HG02678 (cell line): ENCODE measurements around the gene CDH13.

Experiments used
- ATAC-seq: cut with Tn5 transposase; IDR thresholded peaks from one replicate; pipeline ENCODE4 v1.9.1; 2021; ENCODE audit warnings: mild to moderate bottlenecking, moderate library complexity; ENCODE audit not compliant: unreplicated experiment

CDH13 gene

DNA sequence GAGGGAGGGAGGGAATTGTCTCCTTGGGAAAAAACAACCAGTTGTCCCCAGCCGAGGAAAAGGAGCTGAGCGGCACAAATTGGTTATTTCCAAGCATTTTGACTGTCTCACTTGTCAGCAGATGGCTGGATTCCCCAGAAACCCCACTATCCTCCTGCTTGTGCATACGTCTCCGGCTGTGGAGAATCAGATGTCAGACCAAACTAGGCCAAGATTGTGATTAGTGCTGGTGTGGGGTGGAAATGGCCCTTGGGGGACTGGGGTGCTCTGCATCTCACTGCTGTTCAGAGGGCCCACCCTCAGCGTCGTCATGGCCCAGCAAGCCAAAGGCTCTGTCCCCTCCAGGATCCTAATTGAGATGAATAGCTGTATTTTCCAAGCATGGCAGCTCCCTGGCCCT is 1049.3 kb downstream of the CDH13 start:
- no peak for ATAC-seq

DNA sequence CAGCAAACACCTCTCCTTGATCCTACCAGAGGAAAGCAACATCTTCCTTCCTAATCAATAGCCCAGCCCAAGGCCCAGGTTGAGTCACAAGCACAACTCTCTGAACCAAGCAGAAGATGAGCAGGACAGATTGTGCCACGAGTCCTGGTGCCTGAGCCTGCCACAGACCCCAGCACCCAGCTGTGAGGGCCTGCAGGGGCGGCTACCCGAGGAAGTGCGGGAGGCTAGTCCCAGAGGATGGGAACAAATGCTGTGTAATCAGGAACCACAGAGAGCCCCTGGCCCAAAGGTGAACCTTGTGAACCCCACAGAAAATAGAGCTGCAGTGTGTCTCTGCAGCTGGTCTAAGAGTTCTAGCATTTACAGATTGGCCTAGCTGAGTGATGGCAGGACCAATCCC is 1054.2 kb downstream of the CDH13 start:
- no peak for ATAC-seq

DNA sequence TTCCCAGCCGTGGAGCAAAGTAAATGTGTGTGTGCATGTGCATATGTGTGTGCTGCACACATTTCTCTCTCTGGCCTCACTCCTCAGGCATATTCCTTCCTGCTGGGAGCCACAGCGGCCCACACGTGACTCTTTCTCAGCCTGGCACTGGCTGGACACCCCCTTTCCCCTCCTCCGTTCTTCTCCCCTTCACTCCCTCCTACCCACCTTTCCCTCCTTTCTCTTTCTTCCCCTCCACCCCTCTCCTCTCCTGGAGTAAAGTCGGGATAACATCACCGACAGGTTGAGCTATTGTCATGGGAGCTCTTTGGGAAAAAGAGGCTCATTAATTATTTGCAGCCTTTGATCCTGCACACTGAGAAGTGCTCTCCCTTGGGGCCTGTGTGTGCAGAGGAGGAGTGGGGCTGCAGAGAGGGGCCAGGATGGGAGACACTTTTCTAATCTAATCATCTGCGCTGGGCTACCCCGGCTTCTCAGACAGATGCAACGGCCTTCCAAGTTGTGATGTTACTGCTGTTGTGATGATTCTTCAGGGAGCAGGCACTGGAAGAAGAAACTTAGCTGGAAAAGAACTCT is 1054.7 kb downstream of the CDH13 start:
- no peak for ATAC-seq

DNA sequence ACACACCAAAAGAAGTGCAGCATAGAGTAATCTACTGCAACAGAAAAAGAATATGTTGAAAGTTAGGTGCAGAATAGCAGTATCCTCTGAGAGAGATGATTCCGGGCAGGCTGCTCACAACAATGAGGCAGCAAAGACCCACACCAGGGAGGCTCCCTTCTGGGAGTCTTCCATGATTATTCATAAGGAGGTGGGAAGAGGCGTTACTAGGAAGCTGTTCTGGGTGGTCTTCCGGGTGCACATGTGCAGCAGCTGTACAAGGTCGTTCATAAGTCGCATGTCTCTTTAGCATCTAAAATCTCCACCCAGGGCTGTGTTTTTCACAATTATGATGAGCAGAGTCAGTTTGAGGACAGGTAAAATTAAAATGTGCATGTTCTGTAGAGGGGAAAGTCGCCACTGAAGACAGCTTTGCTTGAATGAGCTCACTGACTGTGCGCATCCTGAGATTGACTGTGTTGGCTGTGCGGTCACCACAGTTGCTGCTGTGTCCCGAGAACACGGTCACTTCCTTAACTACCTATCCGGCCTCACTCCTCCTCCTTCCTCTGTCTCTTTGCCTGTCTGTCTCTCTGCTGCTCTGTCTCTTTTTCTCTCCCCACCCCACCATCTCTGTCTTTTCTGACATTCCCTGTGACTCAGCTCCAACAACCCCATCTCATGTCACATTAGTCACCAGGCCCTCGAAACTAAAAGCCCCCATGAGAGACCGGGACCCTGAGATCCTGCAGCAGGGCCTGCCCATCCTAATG is 1055.5 kb downstream of the CDH13 start:
- ATAC-seq, result no peak

DNA sequence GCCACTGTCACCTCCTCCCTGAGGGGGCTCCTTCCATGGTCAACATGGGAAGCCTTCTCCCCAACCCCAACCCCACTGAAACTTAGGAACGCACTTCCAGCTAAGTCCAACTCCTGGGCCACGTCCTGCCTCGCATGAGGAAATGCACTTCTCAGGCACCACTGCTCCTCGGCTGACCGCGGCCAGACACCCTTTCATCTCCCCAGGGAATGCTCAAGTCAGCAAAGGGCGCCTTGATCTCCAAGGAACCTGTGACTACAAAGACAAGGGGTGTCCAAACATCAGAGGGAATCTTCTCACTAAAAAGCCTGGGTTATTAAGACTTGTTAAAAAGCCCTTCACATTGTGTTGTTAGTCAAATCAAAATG is 1056.1 kb downstream of the CDH13 start:
- no peak for ATAC-seq

DNA sequence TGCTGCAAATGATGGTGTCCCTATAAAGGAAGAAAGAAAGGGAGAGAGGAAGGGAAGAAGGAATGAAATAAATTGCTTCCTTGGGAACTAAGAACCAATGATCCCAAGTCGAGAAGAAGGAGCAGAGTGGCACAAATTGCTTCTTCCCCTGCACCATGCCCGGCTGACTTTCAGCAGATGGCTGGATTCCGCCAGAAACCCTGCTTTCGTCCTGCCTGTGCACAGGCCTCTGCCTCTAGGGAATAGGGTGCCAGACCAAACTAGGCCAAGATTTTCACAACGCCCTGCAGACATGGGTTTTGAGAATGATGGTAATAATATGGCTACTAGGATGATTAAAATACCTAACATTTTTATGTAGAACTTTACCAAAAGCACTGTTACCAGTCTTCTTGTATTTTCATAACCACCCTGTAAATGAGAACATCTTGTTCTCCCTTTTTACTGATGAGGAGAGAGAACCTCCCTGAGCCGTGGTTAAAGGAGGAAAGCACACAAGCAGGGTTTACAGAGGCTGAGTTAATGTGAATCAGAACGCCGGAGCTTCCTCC is 1058.9 kb downstream of the CDH13 start:
- ATAC-seq, result no peak

DNA sequence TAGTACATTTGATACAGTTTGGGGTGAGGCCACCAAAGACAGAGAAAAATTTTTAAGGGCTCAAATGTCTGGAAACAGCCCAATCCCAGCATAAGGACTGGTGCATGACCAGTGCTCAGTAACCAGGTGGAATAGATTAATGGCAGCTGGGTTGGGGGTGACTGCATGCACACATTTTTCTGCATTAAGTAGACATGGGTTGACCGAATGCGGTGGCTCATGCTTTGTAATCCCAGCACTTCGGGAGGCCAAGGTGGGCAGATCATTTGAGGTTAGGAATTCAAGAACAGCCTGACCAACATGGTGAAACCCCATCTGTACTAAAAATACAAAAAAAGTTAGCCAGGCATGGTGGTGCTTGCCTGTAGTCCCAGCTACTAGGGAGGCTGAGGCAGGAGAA is 1060.0 kb downstream of the CDH13 start:
- ATAC-seq, result no peak

DNA sequence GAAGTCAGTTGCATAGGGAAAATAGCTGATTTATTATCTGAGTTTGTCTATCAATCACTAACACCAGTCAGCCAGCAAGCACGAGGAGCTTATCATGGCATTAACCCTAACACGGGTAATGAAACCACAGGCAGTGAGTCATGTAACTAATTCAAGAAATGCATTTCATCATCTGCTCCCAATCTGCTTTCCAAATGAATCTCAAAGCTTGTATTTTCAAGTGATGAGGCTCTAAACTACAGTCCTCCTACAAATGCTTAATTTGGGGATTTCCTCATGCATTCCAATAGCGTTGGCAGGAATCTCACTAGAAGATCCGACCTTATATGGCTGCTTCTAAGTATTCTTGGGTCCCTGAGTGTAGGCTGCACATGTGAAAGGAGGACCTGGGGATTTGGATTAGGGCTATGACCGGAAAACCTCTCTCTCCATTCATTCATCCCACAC is 1062.6 kb downstream of the CDH13 start:
- ATAC-seq, result no peak

DNA sequence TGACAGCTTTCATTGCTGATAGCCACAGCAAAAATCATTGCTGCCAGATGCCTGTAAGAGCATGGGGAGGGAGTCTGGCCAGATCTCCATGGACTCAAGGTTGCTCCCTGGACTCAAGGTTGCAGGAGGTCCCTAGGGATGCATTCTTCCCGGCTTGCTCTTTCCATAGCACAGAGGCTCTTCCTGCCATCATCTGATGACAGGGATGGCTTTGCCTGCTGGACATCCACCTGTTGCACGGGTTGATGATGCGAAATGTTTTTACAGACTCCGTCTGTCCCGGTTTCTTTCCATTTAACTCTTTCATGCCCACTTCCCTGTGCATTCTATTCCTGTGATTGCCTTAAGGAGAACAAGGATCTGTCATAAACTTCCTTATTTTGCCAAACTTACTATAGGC is 1065.5 kb downstream of the CDH13 start:
- no peak for ATAC-seq

DNA sequence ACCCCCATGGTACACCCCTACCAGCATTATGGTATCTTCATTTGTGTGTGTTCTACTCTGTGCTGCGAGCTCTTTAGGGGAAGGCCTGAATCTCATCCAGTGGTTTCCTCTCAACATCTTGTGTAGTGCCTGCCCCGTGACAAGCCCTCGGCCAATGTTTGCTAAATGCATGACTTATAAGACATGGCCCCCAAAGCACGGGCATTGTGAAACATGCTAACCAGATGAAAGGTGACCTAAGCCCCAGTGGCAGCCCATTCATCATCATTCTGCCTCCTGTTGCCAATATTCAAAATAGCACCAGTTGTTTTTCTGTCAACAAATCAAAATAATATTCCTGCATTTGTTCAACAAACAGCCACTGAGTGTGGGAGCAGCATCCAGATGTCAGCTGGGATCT is 1072.2 kb downstream of the CDH13 start:
- no peak for ATAC-seq

DNA sequence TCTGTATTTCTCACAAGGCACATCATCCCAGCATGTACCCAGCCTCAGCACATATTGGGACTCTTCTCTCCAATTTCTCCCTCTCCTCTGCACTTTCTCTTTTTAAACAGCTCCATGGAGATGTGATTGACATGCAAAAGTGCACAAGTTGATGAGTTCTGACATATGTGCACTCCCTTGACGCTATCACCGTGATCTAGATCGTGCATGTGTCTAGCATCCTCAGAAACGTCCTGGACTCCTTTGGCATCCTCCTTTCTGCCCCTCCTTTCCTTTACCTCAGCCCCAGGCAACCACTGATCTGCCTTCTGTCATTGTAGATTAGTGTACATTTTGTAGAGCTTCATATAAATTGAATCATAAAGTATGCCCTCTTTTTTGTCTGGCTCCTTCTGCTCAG is 1073.0 kb downstream of the CDH13 start:
- ATAC-seq, result no peak

DNA sequence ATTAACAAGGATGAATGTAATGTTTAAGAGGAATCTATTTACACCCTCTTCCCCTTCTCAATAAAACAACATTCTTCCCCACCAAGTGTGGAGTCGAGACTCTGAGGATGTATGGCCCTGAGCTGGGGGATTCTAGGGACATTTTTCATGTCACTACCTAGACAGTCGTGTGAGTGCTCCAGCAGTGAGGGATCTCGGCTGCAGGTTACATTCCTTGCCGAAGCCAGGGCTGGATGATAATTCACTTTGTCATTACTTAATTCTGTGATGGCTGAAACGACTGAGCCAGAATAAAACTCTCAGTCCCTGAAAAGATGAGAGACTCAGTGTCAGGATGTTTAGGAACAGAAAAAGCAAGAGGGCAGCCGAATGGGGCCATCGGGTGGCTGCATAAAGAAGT is 1074.1 kb downstream of the CDH13 start:
- ATAC-seq, result no peak

DNA sequence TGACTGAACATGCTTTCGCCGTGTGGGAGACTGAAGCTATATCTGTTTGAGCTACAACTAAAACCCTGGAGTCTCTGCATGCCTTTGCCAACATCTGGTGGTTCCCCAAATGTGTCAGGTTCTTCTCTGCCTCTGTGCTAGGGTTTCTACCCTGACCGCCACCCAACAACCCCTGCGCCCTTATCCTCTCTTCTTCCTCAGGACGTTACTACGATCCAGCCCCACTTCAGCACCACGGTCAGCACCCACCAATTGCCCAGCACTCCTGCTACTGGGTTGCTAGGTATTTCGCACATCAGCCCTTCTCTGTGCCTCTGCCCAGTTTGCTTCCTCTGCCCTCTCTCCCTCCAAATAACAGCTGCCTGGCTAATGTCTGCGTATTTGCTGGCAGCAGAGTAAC is 1074.7 kb downstream of the CDH13 start:
- ATAC-seq, result no peak

DNA sequence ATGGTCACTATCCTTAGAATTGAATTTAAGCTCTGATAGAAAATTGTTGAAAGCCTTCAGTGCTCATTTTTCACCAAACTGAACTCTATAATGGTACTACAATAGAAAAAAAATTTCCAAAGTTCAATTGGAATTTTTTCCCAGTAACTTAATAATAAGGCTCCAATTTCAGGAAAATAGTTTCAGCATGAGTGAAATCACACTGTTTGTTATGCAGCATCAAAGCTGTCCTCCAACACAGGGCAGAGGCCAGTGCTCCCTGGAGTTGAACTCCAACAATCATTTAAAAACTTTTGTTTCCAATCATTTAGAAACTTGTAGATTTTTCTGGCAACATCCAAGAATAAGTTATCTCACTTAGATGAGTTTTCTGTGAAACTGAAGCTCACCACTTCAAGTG is 1077.9 kb downstream of the CDH13 start:
- no peak for ATAC-seq

DNA sequence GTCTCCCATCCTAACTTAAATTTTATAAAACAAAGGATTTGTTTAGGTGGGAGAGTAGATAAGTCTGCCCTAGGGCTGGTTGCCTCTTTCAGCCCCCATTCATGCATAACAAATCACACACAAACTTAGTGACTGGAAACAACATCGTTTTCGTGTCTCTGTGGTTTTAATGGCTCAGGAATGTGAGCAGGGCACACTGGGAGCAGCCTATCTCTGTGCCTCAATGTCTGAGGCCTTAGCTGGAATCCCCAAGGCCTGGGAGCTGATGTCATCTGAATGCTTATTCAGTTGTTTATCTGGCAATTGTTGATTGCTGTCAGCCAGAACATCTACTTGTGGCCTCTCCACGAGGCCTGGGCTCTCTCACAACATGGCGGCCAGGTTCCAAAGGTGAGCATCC is 1079.1 kb downstream of the CDH13 start:
- no peak for ATAC-seq

DNA sequence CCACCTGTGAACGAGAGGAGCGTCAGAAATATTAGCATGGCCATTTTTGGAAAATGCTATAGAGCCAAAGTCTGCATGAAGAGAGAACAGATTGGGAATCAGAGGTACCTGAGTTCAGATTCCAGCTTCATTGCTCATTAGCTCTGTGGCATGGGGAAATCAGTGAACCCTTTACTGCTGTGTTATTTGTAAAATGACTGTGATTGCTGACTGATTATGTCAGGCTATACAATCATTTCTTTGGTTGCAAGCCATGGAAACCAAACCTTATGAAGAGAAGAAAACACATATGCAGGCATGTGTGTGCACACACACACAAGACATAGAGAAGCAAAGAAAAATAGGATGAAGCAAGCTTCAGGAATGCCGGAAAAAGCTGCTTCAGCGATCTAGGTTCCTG is 1079.6 kb downstream of the CDH13 start:
- ATAC-seq, result no peak

DNA sequence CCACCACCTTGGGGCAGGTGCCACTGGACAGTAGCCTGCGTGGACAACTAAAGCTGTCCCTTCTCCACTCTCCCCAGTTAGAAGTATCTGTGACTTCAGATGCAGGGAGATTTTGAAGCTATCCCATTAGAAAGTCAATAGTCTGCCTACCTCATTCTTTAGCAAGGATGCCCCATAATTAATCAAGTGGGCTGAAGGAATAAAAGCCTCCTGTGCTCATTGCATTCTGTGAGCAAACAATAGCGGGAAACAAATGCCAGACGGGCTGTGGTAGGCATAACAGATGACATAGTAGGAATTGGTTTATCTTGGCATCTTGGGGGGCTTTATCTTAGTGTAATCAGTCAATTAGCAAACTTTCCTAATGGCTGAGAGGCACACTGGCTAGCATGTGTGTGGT is 1084.3 kb downstream of the CDH13 start:
- no peak for ATAC-seq

DNA sequence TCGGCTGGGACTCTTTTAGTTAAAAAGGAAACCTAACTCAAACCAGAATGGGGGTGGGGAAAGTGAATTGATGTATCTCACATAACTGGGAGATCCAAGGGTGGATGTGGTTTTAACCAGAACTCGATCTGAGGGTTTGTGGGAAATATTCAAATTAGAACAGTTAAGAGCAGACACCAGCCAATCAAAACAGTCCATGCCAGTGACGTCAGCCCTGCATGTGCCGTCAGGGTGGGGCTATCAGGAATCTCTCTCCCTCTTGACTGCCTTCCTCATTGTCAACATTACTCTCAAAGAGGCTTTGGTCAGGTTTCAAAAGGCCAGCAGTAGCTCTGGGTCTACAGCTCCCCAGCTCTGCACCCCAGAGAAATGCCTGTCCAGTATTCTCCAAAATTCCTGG is 1086.8 kb downstream of the CDH13 start:
- ATAC-seq, result no peak

DNA sequence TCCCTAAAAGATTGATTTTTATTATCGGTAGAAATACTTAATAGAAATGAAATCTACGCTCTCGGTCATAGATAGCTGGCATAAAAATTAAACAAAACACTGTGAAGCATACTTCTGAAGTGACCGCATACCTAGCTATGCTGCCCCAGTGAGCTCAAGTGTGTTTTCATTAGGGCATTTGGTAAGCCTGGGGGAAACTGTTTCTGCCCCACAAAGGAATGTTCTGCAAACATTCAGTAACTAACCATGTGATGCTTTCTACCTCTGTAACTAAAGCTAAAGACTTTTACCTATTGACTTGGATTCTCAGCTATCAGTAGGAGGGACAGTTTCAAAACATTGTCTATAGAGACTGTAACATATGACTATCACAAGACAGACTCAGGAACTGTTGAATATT is 1087.5 kb downstream of the CDH13 start:
- ATAC-seq, result no peak

DNA sequence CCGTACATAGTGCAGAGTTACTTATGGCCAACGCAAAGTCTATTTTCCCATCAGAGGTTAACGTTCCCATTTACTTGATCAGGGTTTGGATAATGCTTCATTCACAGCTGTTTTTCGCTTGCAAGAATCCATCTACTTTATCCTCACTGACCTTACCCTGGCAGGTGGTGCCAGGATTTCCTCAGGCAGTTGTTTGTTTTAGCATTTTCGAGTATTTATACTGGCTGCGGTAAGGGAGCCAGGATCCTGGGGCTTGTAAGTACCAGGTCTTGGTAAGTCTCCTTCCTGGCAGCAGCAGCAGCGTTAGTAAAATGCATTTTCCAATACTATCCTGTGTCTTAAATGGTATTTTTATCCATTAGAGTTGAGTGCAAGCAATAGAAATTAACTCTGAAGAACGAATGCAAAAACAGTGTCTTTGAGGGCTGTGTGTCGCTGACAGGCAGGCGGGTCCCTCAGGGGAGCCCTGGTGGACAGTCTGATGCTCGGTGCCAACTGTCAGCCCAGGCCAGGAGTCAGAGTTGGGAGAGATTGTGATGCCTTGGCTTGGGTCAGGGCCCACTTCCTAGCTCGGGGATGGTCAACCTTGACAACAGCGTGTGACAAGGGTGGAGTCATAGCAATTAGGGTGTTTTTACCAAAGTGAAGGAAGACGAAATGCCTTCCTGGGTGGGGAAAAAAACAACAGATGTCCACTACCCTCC is 1088.6 kb downstream of the CDH13 start:
- no peak for ATAC-seq

DNA sequence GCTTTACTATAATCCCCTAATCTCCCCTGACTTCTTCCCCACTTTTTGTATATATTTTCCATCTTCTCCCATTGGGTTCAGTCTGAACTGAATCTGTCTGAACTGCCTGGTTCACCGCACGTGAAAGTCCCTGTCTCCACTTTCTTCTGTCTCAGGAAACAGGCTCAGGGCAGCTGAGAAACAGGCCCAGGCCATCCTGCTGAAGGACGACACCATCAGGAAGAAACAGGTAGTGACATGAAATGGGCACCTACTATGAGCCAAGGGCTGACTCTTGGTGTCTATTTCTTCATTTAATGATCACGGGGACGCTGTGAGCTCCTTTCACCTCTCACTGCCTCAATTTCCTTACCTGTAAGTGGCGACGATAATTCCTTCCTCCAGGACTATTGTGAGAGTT is 1090.5 kb downstream of the CDH13 start:
- ATAC-seq, result no peak

DNA sequence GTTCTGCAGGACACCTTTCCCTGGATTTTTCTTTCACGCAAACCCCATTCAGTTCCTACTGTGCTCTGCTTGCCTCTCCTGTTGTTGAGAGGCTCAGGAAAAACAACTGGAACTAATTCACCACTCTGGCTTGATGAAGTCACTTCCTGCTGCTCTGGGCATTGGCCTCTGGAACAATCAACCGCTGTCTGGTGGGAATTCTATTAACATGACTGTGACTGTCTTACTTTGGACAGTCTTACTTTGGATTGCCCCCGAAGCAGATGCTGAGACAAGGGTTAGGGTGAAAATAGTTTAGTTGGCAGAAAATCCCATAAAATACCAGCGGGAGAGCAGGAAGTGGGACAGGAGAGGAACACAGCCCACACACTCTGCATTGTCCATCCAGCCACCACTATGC is 1091.0 kb downstream of the CDH13 start:
- no peak for ATAC-seq
